GM23338 (cell line): ENCODE data around the gene GM2A. TPM values are rescaled to one million over a fixed set of nuclear protein-coding genes. Genes with fewer than 3 reads are reported as not detected.

Experiments
- ATAC-seq: fragments of 200-7000 bp; cut with Tn5 transposase; 3 replicates; pipeline ENCODE4 v1.9.1; 2020
- DNase-seq: peaks from one replicate; pipeline ENCODE4 v3.0.0-alpha.2; 2015; ENCODE audit warnings: low spot score
- H2AFZ ChIP-seq: fragments of 200-600 bp; sonication (generic); 2 replicates; pipeline ENCODE4 v1.8.0; 2016; ENCODE audit warnings: antibody characterized with exemption, mild to moderate bottlenecking, moderate library complexity
- H3F3A ChIP-seq: fragments of 200-600 bp; sonication (generic); replicated peaks from 2 replicates; pipeline ENCODE4 v1.8.0; 2017; ENCODE audit warnings: antibody characterized with exemption, mixed run types, low read depth
- H3K27ac ChIP-seq: fragments of 200-600 bp; sonication (generic); 2 replicates; pipeline ENCODE4 v1.6.1; 2016; ENCODE audit warnings: low read depth
- H3K27me3 ChIP-seq: fragments of 200-600 bp; sonication (generic); 2 replicates; pipeline ENCODE4 v1.8.0; 2016; ENCODE audit warnings: mild to moderate bottlenecking, mixed run types, moderate library complexity; ENCODE audit not compliant: insufficient read depth
- H3K36me3 ChIP-seq: fragments of 200-600 bp; sonication (generic); 2 replicates; pipeline ENCODE4 v1.8.0; 2016; ENCODE audit warnings: mild to moderate bottlenecking; ENCODE audit not compliant: insufficient read depth
- H3K4me1 ChIP-seq: fragments of 200-600 bp; sonication (generic); 2 replicates; pipeline ENCODE4 v1.8.0; 2016; ENCODE audit warnings: mild to moderate bottlenecking, moderate library complexity; ENCODE audit not compliant: insufficient read depth
- H3K4me2 ChIP-seq: fragments of 200-600 bp; sonication (generic); 2 replicates; pipeline ENCODE4 v1.7.1; 2017; ENCODE audit warnings: mixed run types
- H3K4me3 ChIP-seq: fragments of 200-600 bp; sonication (generic); 2 replicates; pipeline ENCODE4 v1.6.1; 2016; ENCODE audit warnings: mixed run types
- H3K79me2 ChIP-seq: fragments of 200-600 bp; sonication (generic); replicated peaks from 2 replicates; pipeline ENCODE4 v1.8.0; 2017; ENCODE audit warnings: mild to moderate bottlenecking; ENCODE audit not compliant: insufficient read depth
- H3K9me2 ChIP-seq: fragments of 200-600 bp; sonication (generic); 2 replicates; pipeline ENCODE4 v1.8.0; 2017; ENCODE audit not compliant: insufficient read depth
- H4K20me1 ChIP-seq: fragments of 200-600 bp; sonication (generic); replicated peaks from 2 replicates; pipeline ENCODE4 v1.8.0; 2017; ENCODE audit warnings: mild to moderate bottlenecking; ENCODE audit not compliant: insufficient read depth
- H3K27ac Mint-ChIP-seq: 2 replicates; pipeline ENCODE4 v1.8.0; 2020; ENCODE audit warnings: inconsistent platforms, mild to moderate bottlenecking, moderate library complexity, mixed read lengths
- H3K27me3 Mint-ChIP-seq: 3 replicates; pipeline ENCODE4 v1.8.0; 2022; ENCODE audit warnings: low read depth, mild to moderate bottlenecking, moderate library complexity, mixed read lengths, inconsistent platforms; ENCODE audit not compliant: insufficient read depth, poor library complexity
- H3K36me3 Mint-ChIP-seq: 3 replicates; pipeline ENCODE4 v1.8.0; 2021; ENCODE audit warnings: low read depth, mild to moderate bottlenecking, inconsistent platforms, moderate library complexity, mixed read lengths
- H3K4me1 Mint-ChIP-seq: 3 replicates; pipeline ENCODE4 v1.8.0; 2020; ENCODE audit warnings: mild to moderate bottlenecking, inconsistent platforms, mixed read lengths
- H3K4me3 Mint-ChIP-seq: 3 replicates; pipeline ENCODE4 v1.8.0; 2021; ENCODE audit warnings: moderate library complexity, mild to moderate bottlenecking, inconsistent platforms, mixed read lengths
- H3K9me3 Mint-ChIP-seq: 3 replicates; pipeline ENCODE4 v1.8.0; 2020; ENCODE audit warnings: moderate library complexity, mild to moderate bottlenecking, inconsistent platforms, mixed read lengths
- CTCF ChIP-seq, 2 experiments: fragments of 200-600 bp in 1 of 2; sonication (generic) in 1 of 2; conservative IDR thresholded peaks; 2 replicates each; pipeline versions ENCODE4 v1.5.1 to v1.6.1; 2016 to 2017; ENCODE audit warnings: antibody characterized with exemption in 2 of 2, low read depth in 2 of 2, mild to moderate bottlenecking in 2 of 2, moderate library complexity in 1 of 2
- ZNF331 ChIP-seq: fragments of 250-450 bp; sonication (Bioruptor Pico); IDR thresholded peaks from 2 replicates; pipeline ENCODE4 v1.5.0; 2020; ENCODE audit warnings: low read depth, mild to moderate bottlenecking, moderate library complexity
- polyA plus RNA-seq: library from polyadenylated mRNA; unstranded; fragments of >200 nt; fragmentation: Nextera tagmentation; extraction: Ambion mirVana; gene quantifications from 2 replicates; pipeline ENCODE4 v1.2.1, GENCODE V29; 2016
- total RNA-seq: library from RNA; depleted of rRNA; stranded (reverse); fragments of >200 nt; shearing (Covaris generic); gene quantifications from 2 replicates; pipeline ENCODE4 v1.2.3, GENCODE V29; 2014
- TF ChIP-seq, protein P1 (sequence below): fragments of 250-450 bp; sonication (Bioruptor Pico); IDR thresholded peaks from 2 replicates; pipeline ENCODE4 v1.5.0; 2020; ENCODE audit warnings: mild to moderate bottlenecking, moderate library complexity
- TF ChIP-seq, protein P2 (sequence below): IDR thresholded peaks from one replicate; pipeline ENCODE4 v1.6.1; 2018; ENCODE audit warnings: antibody characterized with exemption; ENCODE audit not compliant: unreplicated experiment

Gene GM2A
- total and polyA plus RNA-seq, 2 experiments from 2014 or later: 9.8 to 27.8 TPM

- TF ChIP-seq, protein P1, sequence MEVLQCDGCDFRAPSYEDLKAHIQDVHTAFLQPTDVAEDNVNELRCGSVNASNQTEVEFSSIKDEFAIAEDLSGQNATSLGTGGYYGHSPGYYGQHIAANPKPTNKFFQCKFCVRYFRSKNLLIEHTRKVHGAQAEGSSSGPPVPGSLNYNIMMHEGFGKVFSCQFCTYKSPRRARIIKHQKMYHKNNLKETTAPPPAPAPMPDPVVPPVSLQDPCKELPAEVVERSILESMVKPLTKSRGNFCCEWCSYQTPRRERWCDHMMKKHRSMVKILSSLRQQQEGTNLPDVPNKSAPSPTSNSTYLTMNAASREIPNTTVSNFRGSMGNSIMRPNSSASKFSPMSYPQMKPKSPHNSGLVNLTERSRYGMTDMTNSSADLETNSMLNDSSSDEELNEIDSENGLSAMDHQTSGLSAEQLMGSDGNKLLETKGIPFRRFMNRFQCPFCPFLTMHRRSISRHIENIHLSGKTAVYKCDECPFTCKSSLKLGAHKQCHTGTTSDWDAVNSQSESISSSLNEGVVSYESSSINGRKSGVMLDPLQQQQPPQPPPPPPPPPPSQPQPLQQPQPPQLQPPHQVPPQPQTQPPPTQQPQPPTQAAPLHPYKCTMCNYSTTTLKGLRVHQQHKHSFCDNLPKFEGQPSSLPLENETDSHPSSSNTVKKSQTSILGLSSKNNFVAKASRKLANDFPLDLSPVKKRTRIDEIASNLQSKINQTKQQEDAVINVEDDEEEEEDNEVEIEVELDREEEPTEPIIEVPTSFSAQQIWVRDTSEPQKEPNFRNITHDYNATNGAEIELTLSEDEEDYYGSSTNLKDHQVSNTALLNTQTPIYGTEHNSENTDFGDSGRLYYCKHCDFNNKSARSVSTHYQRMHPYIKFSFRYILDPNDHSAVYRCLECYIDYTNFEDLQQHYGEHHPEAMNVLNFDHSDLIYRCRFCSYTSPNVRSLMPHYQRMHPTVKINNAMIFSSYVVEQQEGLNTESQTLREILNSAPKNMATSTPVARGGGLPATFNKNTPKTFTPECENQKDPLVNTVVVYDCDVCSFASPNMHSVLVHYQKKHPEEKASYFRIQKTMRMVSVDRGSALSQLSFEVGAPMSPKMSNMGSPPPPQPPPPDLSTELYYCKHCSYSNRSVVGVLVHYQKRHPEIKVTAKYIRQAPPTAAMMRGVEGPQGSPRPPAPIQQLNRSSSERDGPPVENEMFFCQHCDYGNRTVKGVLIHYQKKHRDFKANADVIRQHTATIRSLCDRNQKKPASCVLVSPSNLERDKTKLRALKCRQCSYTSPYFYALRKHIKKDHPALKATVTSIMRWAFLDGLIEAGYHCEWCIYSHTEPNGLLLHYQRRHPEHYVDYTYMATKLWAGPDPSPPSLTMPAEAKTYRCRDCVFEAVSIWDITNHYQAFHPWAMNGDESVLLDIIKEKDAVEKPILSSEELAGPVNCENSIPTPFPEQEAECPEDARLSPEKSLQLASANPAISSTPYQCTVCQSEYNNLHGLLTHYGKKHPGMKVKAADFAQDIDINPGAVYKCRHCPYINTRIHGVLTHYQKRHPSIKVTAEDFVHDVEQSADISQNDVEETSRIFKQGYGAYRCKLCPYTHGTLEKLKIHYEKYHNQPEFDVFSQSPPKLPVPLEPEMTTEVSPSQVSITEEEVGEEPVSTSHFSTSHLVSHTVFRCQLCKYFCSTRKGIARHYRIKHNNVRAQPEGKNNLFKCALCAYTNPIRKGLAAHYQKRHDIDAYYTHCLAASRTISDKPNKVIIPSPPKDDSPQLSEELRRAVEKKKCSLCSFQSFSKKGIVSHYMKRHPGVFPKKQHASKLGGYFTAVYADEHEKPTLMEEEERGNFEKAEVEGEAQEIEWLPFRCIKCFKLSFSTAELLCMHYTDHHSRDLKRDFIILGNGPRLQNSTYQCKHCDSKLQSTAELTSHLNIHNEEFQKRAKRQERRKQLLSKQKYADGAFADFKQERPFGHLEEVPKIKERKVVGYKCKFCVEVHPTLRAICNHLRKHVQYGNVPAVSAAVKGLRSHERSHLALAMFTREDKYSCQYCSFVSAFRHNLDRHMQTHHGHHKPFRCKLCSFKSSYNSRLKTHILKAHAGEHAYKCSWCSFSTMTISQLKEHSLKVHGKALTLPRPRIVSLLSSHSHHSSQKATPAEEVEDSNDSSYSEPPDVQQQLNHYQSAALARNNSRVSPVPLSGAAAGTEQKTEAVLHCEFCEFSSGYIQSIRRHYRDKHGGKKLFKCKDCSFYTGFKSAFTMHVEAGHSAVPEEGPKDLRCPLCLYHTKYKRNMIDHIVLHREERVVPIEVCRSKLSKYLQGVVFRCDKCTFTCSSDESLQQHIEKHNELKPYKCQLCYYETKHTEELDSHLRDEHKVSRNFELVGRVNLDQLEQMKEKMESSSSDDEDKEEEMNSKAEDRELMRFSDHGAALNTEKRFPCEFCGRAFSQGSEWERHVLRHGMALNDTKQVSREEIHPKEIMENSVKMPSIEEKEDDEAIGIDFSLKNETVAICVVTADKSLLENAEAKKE (CRISPR knock-in tag): no peak
- TF ChIP-seq ZNF331 (CRISPR knock-in tag): no peak
These were observed 60.4 kb downstream of the GM2A start (continued) for GRCh38 chr5:151313357-151313756.

GRCh38 chr5:151315998-151316597 lies 63.1 kb downstream of the GM2A start:
- peak; percentile 87 for ATAC-seq
- H3K27ac Mint-ChIP-seq: no peak overlapping the region
- no peak overlapping the region for H2AFZ ChIP-seq

More at GRCh38 chr5:151315998-151316597, 63.1 kb downstream of the GM2A start:
- H3K9me2 ChIP-seq: no peaks in the 10 kb centered on the region
- TF ChIP-seq CTCF (conservative IDR thresholded peaks at IDR 0.05; ENCODE audit: low read depth in 2 of 2): peak; percentile 88 to 93
- TF ChIP-seq, protein P2, sequence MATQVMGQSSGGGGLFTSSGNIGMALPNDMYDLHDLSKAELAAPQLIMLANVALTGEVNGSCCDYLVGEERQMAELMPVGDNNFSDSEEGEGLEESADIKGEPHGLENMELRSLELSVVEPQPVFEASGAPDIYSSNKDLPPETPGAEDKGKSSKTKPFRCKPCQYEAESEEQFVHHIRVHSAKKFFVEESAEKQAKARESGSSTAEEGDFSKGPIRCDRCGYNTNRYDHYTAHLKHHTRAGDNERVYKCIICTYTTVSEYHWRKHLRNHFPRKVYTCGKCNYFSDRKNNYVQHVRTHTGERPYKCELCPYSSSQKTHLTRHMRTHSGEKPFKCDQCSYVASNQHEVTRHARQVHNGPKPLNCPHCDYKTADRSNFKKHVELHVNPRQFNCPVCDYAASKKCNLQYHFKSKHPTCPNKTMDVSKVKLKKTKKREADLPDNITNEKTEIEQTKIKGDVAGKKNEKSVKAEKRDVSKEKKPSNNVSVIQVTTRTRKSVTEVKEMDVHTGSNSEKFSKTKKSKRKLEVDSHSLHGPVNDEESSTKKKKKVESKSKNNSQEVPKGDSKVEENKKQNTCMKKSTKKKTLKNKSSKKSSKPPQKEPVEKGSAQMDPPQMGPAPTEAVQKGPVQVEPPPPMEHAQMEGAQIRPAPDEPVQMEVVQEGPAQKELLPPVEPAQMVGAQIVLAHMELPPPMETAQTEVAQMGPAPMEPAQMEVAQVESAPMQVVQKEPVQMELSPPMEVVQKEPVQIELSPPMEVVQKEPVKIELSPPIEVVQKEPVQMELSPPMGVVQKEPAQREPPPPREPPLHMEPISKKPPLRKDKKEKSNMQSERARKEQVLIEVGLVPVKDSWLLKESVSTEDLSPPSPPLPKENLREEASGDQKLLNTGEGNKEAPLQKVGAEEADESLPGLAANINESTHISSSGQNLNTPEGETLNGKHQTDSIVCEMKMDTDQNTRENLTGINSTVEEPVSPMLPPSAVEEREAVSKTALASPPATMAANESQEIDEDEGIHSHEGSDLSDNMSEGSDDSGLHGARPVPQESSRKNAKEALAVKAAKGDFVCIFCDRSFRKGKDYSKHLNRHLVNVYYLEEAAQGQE: no peak
- H3K4me1 ChIP-seq: peaks cover 5% of the 10 kb centered on the region; the same call in 1 of the 2 replicates
- H3K27ac ChIP-seq: no peak overlapping the region
- no peak overlapping the region for H3K4me3 Mint-ChIP-seq
- no peaks in the 10 kb centered on the region for H3K36me3 Mint-ChIP-seq
- H3K79me2 ChIP-seq: no peaks in the 10 kb centered on the region
- H3K36me3 ChIP-seq: no peaks in the 10 kb centered on the region
- no peaks in the 10 kb centered on the region for H3F3A ChIP-seq
- peaks cover 5% of the 10 kb centered on the region for H3K27me3 Mint-ChIP-seq
- no peak overlapping the region for H3K4me3 ChIP-seq
- no peaks in the 10 kb centered on the region for H3K27me3 ChIP-seq
- no peaks in the 10 kb centered on the region; the same call in 2 of the 3 replicates for H3K9me3 Mint-ChIP-seq
- H3K4me2 ChIP-seq: no peak overlapping the region
- DNase-seq: peak; percentile 81
- no peaks in the 10 kb centered on the region for H4K20me1 ChIP-seq
- peaks cover 14% of the 10 kb centered on the region for H3K4me1 Mint-ChIP-seq
